ENCODE results near the gene HMCN2.

HMCN2 gene

DNA sequence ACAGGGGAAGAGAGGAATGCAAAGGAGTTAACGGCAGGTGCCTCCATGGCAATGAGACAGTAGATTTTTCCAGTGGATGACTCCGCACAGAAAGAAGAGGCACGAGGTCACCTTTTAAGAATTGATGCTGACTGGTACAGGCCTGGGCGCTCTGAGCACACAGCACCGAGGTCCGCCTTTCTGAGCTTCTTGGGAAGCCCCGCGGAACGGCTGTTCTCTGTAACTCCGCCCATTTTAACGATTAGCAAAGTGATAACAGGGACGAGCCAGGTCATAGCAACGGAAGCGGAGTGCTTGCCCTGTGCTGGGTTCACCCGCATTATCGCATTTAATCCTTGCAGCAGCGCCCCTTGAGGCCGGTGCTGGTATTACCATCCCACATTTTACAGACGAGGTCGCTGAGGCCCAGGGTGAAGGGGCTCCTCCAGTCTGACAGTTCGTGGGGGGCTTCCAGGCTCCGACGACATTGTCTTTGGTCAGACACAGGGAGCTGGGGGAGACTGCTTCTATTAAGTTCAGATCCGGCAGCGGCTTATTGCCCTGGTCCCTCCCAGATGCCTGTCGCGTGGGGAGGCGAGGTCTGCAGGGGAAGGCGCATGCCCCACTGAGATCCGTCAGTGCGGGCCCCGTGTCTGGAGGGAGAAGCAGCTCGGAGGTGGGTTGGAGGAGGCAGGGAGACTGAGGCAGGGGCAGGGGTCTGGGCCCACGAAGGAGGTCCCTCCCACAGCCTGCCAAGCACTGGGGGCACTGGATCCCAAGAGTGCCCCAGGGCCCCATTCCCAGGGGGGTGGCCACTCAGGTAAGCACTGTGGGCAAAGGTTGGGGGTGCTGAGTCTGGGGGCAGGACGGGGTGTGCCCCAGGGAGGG is 22.3 kb upstream of the HMCN2 start:
- Histone ChIP-seq H2AFZ (ENCODE audit: low read depth) (peak overlapping the region; percentile 48; the same call in 1 of the 2 replicates), H3K27ac (no peak overlapping the region)

DNA sequence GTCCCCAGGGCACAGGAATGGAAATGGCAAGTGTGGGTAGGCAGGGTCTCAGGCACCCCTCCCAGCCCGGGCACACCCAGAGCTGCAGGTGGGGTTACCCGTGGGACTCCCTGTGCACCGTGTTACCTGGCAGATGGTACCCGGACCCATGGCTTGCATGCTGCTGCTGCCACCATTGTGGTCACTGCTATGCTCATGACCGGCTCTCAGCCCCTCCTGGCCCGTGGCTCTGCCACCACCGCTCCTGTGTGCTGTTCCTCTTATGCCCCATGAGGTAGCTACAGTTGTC is 21.7 kb upstream of the HMCN2 start:
- H3K27ac ChIP-seq: no peak overlapping the region
- no peak overlapping the region for H3K4me2 ChIP-seq
- no peak overlapping the region for H3K9ac ChIP-seq
- H3K4me1 ChIP-seq (ENCODE audit: low read depth, poor library complexity, severe bottlenecking): peaks cover 26% of the 10 kb centered on the region
- TF ChIP-seq, protein P1, sequence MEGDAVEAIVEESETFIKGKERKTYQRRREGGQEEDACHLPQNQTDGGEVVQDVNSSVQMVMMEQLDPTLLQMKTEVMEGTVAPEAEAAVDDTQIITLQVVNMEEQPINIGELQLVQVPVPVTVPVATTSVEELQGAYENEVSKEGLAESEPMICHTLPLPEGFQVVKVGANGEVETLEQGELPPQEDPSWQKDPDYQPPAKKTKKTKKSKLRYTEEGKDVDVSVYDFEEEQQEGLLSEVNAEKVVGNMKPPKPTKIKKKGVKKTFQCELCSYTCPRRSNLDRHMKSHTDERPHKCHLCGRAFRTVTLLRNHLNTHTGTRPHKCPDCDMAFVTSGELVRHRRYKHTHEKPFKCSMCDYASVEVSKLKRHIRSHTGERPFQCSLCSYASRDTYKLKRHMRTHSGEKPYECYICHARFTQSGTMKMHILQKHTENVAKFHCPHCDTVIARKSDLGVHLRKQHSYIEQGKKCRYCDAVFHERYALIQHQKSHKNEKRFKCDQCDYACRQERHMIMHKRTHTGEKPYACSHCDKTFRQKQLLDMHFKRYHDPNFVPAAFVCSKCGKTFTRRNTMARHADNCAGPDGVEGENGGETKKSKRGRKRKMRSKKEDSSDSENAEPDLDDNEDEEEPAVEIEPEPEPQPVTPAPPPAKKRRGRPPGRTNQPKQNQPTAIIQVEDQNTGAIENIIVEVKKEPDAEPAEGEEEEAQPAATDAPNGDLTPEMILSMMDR (conservative IDR thresholded peaks at IDR 0.05; ENCODE audit: low read depth, low read length): no peak
- H3K27me3 ChIP-seq (ENCODE audit: insufficient read depth, low read depth): no peaks in the 10 kb centered on the region
- H4K20me1 ChIP-seq (ENCODE audit: insufficient read depth): no peaks in the 10 kb centered on the region
- no peaks in the 10 kb centered on the region for H3K79me2 ChIP-seq (ENCODE audit: insufficient read depth, low read depth)
- H3K4me3 ChIP-seq (IDR thresholded peaks at IDR 0.05; ENCODE audit: insufficient read depth, low read depth, low read length): no peak overlapping the region
- no peaks in the 10 kb centered on the region for H3K36me3 ChIP-seq (ENCODE audit: insufficient read depth)
- no peak overlapping the region for H2AFZ ChIP-seq (ENCODE audit: low read depth)

More for the DNA sequence above, 22.3 kb upstream of the HMCN2 start:
- H4K20me1 ChIP-seq (ENCODE audit: insufficient read depth): no peaks in the 10 kb centered on the region
- H3K9ac ChIP-seq: no peak overlapping the region
- H3K4me3 ChIP-seq (IDR thresholded peaks at IDR 0.05; ENCODE audit: insufficient read depth, low read depth, low read length): no peak overlapping the region
- no peak overlapping the region for H3K4me2 ChIP-seq
- H3K27me3 ChIP-seq (ENCODE audit: insufficient read depth, low read depth): no peaks in the 10 kb centered on the region
- H3K36me3 ChIP-seq (ENCODE audit: insufficient read depth): no peaks in the 10 kb centered on the region
- H3K4me1 ChIP-seq (ENCODE audit: low read depth, poor library complexity, severe bottlenecking): peaks cover 28% of the 10 kb centered on the region
- no peaks in the 10 kb centered on the region for H3K79me2 ChIP-seq (ENCODE audit: insufficient read depth, low read depth)
- TF ChIP-seq, protein P1 (conservative IDR thresholded peaks at IDR 0.05; ENCODE audit: low read depth, low read length): peak; percentile 96

DNA sequence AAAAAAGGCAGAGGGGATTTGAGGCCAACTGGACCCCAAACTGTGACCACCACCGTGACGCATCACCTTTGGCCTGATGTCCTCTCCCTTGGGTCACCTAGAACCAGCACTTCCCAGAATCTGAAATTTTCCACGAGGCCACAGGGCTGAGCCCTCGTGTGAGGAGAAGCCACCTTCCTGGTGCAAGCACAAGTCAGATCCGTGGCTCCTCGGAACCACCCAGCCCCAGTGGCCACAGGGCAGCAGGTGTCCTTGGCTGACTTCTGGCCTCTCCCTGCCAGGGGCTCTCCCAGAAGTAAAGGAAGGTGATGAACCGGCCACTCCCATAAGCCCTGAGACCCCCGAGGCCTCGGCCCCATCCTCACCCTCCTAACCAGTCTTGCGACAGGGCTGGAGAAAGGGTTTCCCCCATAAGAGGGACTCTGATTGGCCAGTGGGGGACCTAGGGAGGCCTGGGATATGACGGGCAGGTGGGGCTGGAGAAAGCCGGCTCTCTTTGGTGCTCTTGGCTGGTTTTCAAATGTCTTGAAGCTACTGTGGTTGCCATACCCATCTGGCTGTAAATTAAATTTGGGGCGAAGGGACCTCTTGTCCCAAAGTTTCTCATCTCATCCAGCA is 20.9 kb upstream of the HMCN2 start:
- Histone ChIP-seq H4K20me1 (ENCODE audit: insufficient read depth) (no peaks in the 10 kb centered on the region), H3K27me3 (ENCODE audit: insufficient read depth, low read depth) (peaks cover 5% of the 10 kb centered on the region; the same call in 1 of the 2 replicates), H3K27ac (no peak overlapping the region), H3K9ac (no peak overlapping the region), H2AFZ (ENCODE audit: low read depth) (no peak overlapping the region), H3K79me2 (ENCODE audit: insufficient read depth, low read depth) (no peaks in the 10 kb centered on the region), H3K36me3 (ENCODE audit: insufficient read depth) (no peaks in the 10 kb centered on the region), H3K4me1 (ENCODE audit: low read depth, poor library complexity, severe bottlenecking) (peaks cover 17% of the 10 kb centered on the region), H3K4me2 (no peak overlapping the region), H3K4me3 (IDR thresholded peaks at IDR 0.05; ENCODE audit: insufficient read depth, low read depth, low read length) (no peak overlapping the region)
- TF ChIP-seq, protein P1 (conservative IDR thresholded peaks at IDR 0.05; ENCODE audit: low read depth, low read length): no peak

DNA sequence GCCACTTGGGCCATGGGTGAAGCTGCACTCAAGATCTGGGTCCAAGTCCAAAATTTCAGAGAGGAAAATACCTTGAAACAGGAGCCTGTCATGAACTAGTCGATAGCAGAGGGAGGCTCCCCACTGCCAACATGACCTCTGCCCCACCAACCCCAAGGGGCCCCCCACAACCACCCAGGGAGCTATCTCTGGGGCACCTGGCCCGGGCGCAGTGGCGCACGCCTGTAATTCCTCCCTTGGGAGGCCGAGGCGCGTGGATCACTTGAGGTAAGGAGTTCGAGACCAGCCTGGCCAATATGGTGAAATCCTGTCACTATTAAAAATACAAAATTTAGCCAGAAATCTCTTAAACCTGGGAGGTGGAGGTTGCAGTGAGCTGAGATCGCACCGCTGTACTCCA is 20.1 kb upstream of the HMCN2 start:
- no peaks in the 10 kb centered on the region for H4K20me1 ChIP-seq (ENCODE audit: insufficient read depth)
- H3K4me3 ChIP-seq (IDR thresholded peaks at IDR 0.05; ENCODE audit: insufficient read depth, low read depth, low read length): no peak overlapping the region
- TF ChIP-seq, protein P1 (conservative IDR thresholded peaks at IDR 0.05; ENCODE audit: low read depth, low read length): no peak

More for the DNA sequence above, 20.1 kb upstream of the HMCN2 start:
- H3K4me1 ChIP-seq (ENCODE audit: low read depth, poor library complexity, severe bottlenecking): peaks cover 9% of the 10 kb centered on the region
- no peak overlapping the region for H3K27ac ChIP-seq
- H3K27me3 ChIP-seq (ENCODE audit: insufficient read depth, low read depth): peaks cover 5% of the 10 kb centered on the region; the same call in 1 of the 2 replicates
- no peak overlapping the region for H3K4me2 ChIP-seq
- H3K36me3 ChIP-seq (ENCODE audit: insufficient read depth): no peaks in the 10 kb centered on the region
- no peak overlapping the region for H3K9ac ChIP-seq
- no peak overlapping the region for H2AFZ ChIP-seq (ENCODE audit: low read depth)
- no peaks in the 10 kb centered on the region for H3K79me2 ChIP-seq (ENCODE audit: insufficient read depth, low read depth)
